SW 1271 (cell line): ENCODE results near the gene SRR.
"Not testable (repeated sequence)": the region's sequence is repeated elsewhere in the genome, so short reads cannot be mapped to it uniquely, and the experiment has no call there.

Experiments used
- DNase-seq, 2 experiments: peaks; one replicate each; lab custom pipeline; 2025; lab: John Stamatoyannopoulos, UW

The SRR gene

GRCh38 chr17:2289878-2290478 is 13.8 kb upstream of the SRR start:
- no peak for DNase-seq

- DNase-seq = no peak
These were observed 11.7 kb upstream of the SRR start for GRCh38 chr17:2292100-2292499.

GRCh38 chr17:2295575-2295974 is 8.2 kb upstream of the SRR start:
- DNase-seq = no peak

GRCh38 chr17:2297023-2297422 is 6.7 kb upstream of the SRR start:
- no peak for DNase-seq

- no peak for DNase-seq
These were observed 4.6 kb upstream of the SRR start for GRCh38 chr17:2299136-2299535.

GRCh38 chr17:2299756-2300155 is 4.0 kb upstream of the SRR start:
- DNase-seq = no peak

- no peak for DNase-seq
These were observed 959 bp upstream of the SRR start for GRCh38 chr17:2302778-2303203.

GRCh38 chr17:2304931-2305330 is 1.2 kb downstream of the SRR start:
- DNase-seq = no peak

- no peak for DNase-seq
These were observed 5.8 kb downstream of the SRR start for GRCh38 chr17:2309338-2310154.

GRCh38 chr17:2312736-2313135 is 9.0 kb downstream of the SRR start:
- DNase-seq = no peak

- DNase-seq = not testable (repeated sequence)
These were observed 13.1 kb downstream of the SRR start for GRCh38 chr17:2316916-2317205.

GRCh38 chr17:2317796-2318195 is 14.0 kb downstream of the SRR start:
- DNase-seq = no peak

GRCh38 chr17:2319051-2319450 is 15.3 kb downstream of the SRR start:
- DNase-seq = no peak

GRCh38 chr17:2321399-2321798 is 17.6 kb downstream of the SRR start:
- no peak for DNase-seq

GRCh38 chr17:2323629-2324314 is 20.0 kb downstream of the SRR start:
- DNase-seq = no peak

- no peak for DNase-seq
These were observed 27.6 kb downstream of the SRR start for GRCh38 chr17:2331303-2331702.

GRCh38 chr17:2335726-2336214 is 32.0 kb downstream of the SRR start:
- no peak for DNase-seq

GRCh38 chr17:2336215-2336851 is 32.6 kb downstream of the SRR start, which contains the start of gene TSR1:
TSR1 (minus strand) TSS chr17:2336457; CDS start chr17:2336427, 30 bp downstream.
- DNase-seq = peak; percentile 75 to 76

GRCh38 chr17:2336852-2337543 is 33.2 kb downstream of the SRR start, which contains the start of gene SGSM2:
SGSM2 (plus strand) TSS chr17:2337501; CDS start chr17:2337689, 188 bp downstream.
- DNase-seq = peak in 1 of 2 experiments; percentile 17

GRCh38 chr17:2337544-2338314 is 34.0 kb downstream of the SRR start:
- peak in 1 of 2 experiments; percentile 47 for DNase-seq

- DNase-seq = no peak
These were observed 34.5 kb downstream of the SRR start for GRCh38 chr17:2338315-2338657.
